ENCODE results near the gene DSTYK.

DSTYK gene

DNA sequence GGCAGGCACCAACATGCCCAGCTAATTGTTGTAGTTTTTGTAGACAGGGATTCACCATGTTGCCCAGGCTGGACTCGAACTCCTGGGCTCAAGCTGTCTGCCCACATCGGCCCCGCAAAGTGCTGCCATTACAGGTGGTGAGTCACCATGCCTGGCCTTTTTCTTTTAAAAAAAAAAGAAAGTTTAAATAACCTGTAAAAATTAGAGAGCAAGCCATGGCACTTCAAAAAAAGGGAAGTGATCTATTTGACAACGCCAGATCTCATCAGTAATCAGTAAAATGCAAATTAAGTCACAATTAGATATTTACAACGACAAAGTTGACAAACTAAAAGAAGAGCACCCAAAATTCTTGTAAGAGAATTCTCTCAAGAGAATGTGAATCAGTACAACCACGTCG, 86.8 kb downstream of the DSTYK start:
- no peak for DNase-seq

DNA sequence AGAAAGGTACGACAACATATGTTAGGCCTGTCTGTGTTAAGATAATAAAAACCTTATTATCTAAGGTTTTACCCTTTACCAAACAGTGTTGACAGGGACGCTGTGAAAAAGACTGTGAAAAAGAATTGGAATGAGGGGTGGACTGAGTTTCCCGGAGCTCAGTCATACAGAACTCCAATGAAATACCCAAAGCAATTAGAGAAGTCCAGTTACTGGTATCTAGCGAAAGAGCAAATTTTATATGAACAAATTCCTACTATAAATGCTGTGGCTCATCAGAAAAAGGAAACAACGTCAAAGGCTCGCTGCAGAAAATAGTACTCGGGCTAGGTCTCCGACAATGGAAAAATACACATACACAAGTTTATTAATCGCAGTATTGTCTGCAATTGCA, 89.0 kb downstream of the DSTYK start:
- no peak for DNase-seq

DNA sequence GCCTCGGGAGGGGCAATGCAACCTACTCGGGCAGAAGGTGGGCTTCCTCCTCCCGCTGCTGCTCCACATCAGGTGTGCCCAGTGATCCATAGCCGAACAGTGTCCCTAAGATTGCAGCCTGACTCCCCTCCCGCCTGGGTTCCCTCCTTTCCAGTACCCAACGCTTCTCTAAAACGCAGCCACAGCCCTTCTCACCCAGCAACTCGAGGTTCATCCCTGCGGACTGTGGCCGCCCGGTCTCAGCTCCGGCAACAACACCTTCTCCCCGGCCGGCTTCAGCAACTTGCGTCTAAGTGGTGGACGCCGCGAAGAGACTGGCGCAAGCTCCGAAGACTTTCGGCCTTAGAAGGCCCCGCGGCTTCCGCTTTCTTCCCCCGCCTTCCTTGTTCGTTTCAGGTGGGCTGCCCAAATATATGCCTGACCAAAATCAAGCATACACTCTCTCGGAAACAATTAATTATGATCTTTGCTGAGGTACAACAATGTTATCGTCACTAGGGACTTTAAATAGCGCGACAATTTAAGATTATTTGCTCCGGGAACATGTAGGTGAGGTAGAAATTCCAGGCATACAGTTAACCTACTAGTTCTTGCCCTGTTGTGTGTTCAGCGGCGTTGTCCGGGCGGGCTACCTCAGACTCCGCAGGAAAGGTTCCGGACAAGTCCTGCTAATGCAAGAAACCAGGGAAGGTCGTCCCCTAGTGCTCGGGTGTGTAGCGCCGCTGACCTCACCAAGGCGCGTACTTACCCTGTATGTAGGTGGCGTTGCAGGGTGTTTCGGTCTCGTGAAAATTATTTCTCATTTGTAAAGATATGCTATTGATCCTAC, 89.6 kb downstream of the DSTYK start, which contains the start of gene RBBP5:
TSS of gene RBBP5 (minus strand) at position 319 of the 829 bp plus-strand sequence. CDS start at position 214, 105 bp downstream.
- DNase-seq = peak; percentile 97

DNA sequence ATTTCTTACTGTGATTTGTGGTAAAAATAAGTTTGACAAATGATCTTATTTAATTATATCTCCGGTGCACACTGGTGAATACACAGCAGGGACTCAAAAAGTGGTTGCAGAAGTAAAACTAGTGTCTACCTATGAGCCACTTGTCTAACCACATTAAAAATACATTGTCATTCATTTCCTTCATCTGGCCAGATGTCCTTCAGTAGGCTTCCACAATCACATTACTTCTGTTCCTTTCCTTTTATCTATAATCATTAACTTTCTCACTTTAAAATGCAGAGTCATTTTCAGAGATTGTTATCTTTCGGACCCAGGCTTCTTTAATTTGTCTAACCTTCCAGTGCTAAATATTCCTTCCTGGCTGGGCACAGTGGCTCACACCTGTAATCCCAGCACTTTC, 92.8 kb downstream of the DSTYK start:
- no peak for DNase-seq

DNA sequence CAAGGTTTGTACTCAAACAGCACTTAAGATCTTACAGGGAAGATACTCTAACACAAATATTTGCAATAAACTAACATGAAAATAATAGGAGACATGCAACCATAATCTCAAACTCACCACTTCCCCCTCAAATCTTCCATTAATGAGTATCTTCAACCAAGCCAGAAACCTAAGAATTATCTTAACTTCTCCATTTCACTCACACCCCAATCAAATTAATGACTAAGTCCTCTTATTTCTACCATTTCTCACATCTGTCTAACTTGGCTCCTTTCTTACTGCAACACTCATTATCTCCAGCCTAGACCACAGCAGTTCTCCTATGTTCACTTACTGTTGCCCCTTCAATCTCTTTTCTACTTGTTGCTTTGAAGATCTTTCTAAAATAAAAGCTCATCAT, 100.1 kb downstream of the DSTYK start:
- DNase-seq = no peak

DNA sequence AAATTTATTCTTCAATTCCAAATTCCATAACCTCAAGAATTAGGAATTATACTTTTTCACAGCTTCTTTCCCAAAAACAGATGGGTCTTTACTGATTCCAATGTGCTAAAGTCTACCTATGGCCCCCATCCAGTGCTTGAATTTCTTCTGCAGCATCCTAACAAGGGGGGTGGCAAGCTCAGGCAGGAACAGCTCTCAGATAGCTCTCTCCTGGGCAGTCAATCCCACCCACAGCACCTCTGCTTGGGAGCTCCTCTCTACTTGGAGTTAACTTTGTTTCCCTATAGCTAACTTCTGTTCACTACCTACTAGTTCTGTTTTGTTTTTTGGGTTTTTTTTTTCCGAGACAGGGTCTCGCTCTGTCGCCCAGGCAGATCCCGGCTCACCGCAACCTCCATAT, 101.8 kb downstream of the DSTYK start:
- no peak for DNase-seq

DNA sequence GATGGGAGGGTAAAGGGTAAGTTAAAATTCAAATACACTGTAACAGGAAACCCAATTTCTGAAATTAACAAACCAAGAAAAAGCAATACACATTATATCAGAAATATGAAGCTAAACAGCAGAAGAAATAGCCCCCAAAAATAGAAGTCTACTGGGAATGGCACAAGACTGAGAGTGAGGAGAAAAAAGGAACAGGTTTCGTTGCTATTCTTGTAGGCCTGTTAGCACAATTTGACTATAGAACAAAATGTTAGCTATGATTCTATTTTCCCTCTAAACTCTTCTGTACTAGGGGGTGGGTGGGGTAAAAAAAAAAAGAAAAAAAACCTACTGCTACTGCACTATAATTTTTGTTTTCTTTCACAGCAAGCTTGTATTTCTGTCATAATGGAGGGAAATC, 102.2 kb downstream of the DSTYK start:
- no peak for DNase-seq

DNA sequence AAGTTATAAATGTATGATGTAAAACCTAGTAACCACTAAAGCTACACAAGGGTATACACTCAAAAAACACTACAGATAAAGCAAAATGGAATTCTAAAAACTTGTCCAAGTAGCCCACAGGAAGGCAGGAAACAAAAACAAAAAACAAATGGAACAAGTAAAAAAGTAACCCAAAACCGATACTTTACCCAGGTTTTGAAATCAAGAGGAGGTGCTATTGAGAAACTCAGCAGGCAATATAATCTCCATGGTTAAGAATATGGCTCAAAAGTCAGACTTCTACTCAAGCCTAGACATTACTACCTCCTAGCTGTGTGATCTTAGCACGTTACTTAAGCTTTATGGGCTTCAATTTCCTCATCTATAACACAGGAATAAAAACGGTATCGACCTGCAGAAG, 103.0 kb downstream of the DSTYK start:
- no peak for DNase-seq

DNA sequence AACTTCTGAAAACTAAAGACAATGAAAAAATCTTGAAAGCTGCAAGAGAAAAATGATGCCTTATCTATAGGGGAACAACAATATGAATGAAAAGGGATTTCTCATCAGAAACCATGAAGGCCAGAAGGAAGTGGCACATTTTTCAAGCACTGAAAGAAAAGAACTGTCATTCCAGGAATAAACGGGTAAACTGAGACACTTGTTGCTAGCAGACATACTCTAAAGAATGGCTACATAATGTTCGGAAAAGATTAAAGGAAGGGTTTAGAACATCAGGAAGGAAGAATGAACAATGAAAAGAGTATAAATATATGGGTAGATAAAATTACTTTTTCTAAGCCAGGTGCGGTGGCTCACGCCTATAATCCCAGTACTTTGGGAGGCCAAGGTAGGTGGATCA, 104.2 kb downstream of the DSTYK start:
- no peak for DNase-seq

DNA sequence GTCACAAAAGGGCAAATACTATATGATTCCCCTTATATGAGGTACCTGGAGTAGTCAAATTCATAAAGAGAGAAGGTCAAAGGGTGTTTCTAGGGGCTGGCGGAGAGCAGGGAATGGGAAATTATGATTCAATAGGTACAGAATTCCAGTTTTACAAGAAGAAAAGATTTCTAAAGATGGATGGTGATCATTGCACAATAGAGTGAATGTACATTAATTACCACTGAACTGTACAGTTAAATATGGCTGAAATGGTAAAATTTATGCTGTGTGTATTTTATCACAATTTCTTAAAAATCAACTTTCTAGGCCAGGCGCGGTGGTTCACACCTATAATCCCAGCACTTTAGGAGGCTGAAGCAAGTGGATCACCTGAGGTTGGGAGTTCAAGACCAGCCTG, 109.1 kb downstream of the DSTYK start:
- no peak for DNase-seq

DNA sequence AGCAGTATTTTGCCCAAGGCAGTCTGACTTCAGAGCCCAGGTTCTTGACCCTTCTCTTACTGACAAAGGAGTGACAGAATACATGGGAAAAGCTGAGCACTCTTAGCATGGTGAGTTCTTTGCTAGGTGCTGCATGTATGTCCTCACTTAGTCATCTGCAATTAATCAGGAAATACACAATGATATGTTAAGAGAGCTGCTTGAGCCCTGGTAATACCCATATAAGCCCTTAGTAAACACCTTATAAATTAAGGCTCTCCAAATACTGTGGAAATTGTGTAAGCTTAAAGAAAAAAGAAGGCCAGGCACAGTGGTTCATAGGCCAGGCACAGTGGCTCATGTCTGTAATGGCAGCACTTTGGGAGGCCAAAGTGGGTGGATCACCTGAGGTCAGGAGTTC, 113.3 kb downstream of the DSTYK start:
- DNase-seq = no peak

DNA sequence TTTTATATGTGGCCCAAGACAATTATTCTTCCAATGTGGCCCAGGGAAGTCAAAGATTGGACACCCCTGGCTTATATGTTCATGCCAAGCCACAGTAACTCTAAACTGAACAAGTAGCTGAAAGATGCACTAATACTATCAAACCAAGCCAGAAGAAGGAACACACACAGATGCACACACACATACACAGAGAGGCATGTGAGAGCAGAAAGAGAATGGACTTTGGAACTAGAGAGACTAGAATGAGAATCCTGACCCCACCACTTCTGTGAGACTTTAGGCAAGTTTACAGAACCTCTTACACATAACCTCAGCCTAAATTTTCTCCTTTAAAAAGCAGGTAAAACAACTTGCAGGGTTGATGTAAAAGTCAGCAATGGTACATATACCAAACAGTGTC, 116.1 kb downstream of the DSTYK start:
- no peak for DNase-seq
